Natural killer cell (primary cell): Measurements from ENCODE around the gene PDE6B. TPM values are rescaled to one million over a fixed set of nuclear protein-coding genes. Genes with fewer than 3 reads are reported as not detected.

Experiments
- ATAC-seq, 3 donors: fragments of 150-1000 bp in 2 of 3; fragments of 200-7000 bp in 1 of 3; cut with Tn5 transposase; 1 replicate in 1 of 3; 2 replicates in 2 of 3; pipeline ENCODE4 v1.10.0; 2021; ENCODE audit warnings: mild to moderate bottlenecking in 2 of 3, moderate library complexity in 2 of 3
- DNase-seq, 2 donors: peaks; one replicate each; pipeline versions ENCODE4 v3.0.0 to v3.0.0-alpha.2; 2013 to 2021; ENCODE audit warnings: mixed read lengths in 1 of 2
- H3K27ac ChIP-seq: one replicate; pipeline ENCODE4 v1.5.1; 2013; ENCODE audit warnings: mild to moderate bottlenecking, low read length
- H3K27me3 ChIP-seq: one replicate; pipeline ENCODE4 v1.6.1; 2013; ENCODE audit warnings: low read length; ENCODE audit not compliant: control insufficient read depth, insufficient read depth
- H3K36me3 ChIP-seq: one replicate; pipeline ENCODE4 v1.6.1; 2013; ENCODE audit warnings: low read length; ENCODE audit not compliant: control insufficient read depth, insufficient read depth
- H3K4me1 ChIP-seq: one replicate; pipeline ENCODE4 v1.6.1; 2013; ENCODE audit warnings: low read length; ENCODE audit not compliant: control insufficient read depth, insufficient read depth
- H3K4me3 ChIP-seq: one replicate; pipeline ENCODE4 v1.5.1; 2013; ENCODE audit warnings: low read length
- H3K9me3 ChIP-seq: one replicate; pipeline ENCODE4 v1.6.1; 2013; ENCODE audit warnings: low read length; ENCODE audit not compliant: control insufficient read depth, insufficient read depth
- H3K27ac Mint-ChIP-seq, 2 donors: one replicate each; pipeline ENCODE4 v1.8.0; 2022; ENCODE audit warnings: mild to moderate bottlenecking in 2 of 2, mixed read lengths in 2 of 2, moderate library complexity in 1 of 2
- H3K27me3 Mint-ChIP-seq, 2 donors: one replicate each; pipeline ENCODE4 v1.8.0; 2022; ENCODE audit warnings: low read depth in 2 of 2, mixed read lengths in 2 of 2
- H3K36me3 Mint-ChIP-seq: one replicate; pipeline ENCODE4 v1.8.0; 2022; ENCODE audit warnings: mixed read lengths
- H3K4me1 Mint-ChIP-seq, 2 donors: one replicate each; pipeline ENCODE4 v1.8.0; 2022; ENCODE audit warnings: mixed read lengths in 2 of 2
- H3K4me3 Mint-ChIP-seq: one replicate; pipeline ENCODE4 v1.8.0; 2022; ENCODE audit warnings: mild to moderate bottlenecking, moderate library complexity, mixed read lengths
- H3K9me3 Mint-ChIP-seq, 2 donors: one replicate each; pipeline ENCODE4 v1.8.0; 2022; ENCODE audit warnings: mixed read lengths in 2 of 2
- CTCF ChIP-seq: fragments of 200-600 bp; IDR thresholded peaks from one replicate; pipeline ENCODE4 v1.8.0; 2022; ENCODE audit warnings: antibody characterized with exemption
- WGBS: methylation state at CpG from one replicate; pipeline ENCODE4 v1.1.7; 2013; ENCODE audit warnings: missing lambda C conversion rate; ENCODE audit not compliant: insufficient coverage; 5-methylcytosine and 5-hydroxymethylcytosine counted together
- intact Hi-C: fragments of 100-400 bp; cut with micrococcal nuclease; formaldehyde crosslinking; loops from one replicate; pipeline ENCODE4 v1.14.2; 2022
- total RNA-seq, 4 donors: library from RNA; stranded (reverse); fragments of 120-200 nt in 1 of 4; gene quantifications; one replicate each; pipeline versions ENCODE4 v1.2.3 to v1.2.4, GENCODE V29; 2013 to 2022

PDE6B gene
- total RNA-seq, 3 donors from 2014 or later (not counting 1 experiment from before 2014, with no cell fraction given) = 15.8 to 18.8 (median 17.2) TPM

GRCh38 chr4:649751-650310, 24.5 kb downstream of the PDE6B start:
- Histone ChIP-seq H3K27me3 (peaks cover under 1% of the 10 kb centered on the region), H3K4me3 (no peak overlapping the region), H3K9me3 (no peaks in the 10 kb centered on the region), H3K27ac (no peak overlapping the region), H3K4me1 (no peaks in the 10 kb centered on the region), H3K36me3 (no peaks in the 10 kb centered on the region)
- TF ChIP-seq CTCF = no peak
- Mint-ChIP-seq H3K27me3 (peaks cover 11 to 17% of the 10 kb centered on the region in 2 donors), H3K4me1 (no peaks in the 10 kb centered on the region), H3K4me3 (no peak overlapping the region), H3K27ac (no peak overlapping the region), H3K9me3 (no peaks in the 10 kb centered on the region), H3K36me3 (no peaks in the 10 kb centered on the region)
- WGBS = 88% methylated on average over 13 of the region's 13 CpGs
- ATAC-seq (no peak), DNase-seq (no peak)
- intact Hi-C loops = no loop called here

- TF ChIP-seq CTCF = no peak
- H3K36me3 ChIP-seq = no peaks in the 10 kb centered on the region
- Mint-ChIP-seq H3K27ac (no peak overlapping the region), H3K27me3 (peaks cover 11 to 15% of the 10 kb centered on the region in 2 donors), H3K4me1 (no peaks in the 10 kb centered on the region), H3K36me3 (no peaks in the 10 kb centered on the region), H3K4me3 (no peak overlapping the region), H3K9me3 (no peaks in the 10 kb centered on the region)
- H3K4me1 ChIP-seq = no peaks in the 10 kb centered on the region
- WGBS = 91% methylated on average over 18 of the region's 18 CpGs
- H3K4me3 ChIP-seq = no peak overlapping the region
- H3K9me3 ChIP-seq = no peaks in the 10 kb centered on the region
- no peak for ATAC-seq
- no peak overlapping the region for H3K27ac ChIP-seq
- H3K27me3 ChIP-seq = no peaks in the 10 kb centered on the region
- DNase-seq = no peak
- intact Hi-C loops = no loop called here
Observed at GRCh38 chr4:650461-650860, 25.1 kb downstream of the PDE6B start.

GRCh38 chr4:650951-651883, 25.8 kb downstream of the PDE6B start:
- H3K36me3 Mint-ChIP-seq = no peaks in the 10 kb centered on the region
- ATAC-seq = no peak
- WGBS = 64% methylated on average over 48 of the region's 49 CpGs
- H3K27ac ChIP-seq = no peak overlapping the region
- H3K36me3 ChIP-seq = no peaks in the 10 kb centered on the region
- no peaks in the 10 kb centered on the region for H3K4me1 Mint-ChIP-seq
- H3K27me3 Mint-ChIP-seq = peaks cover 8% of the 10 kb centered on the region in 2 donors
- H3K9me3 ChIP-seq = no peaks in the 10 kb centered on the region
- no peaks in the 10 kb centered on the region for H3K27me3 ChIP-seq
- no peaks in the 10 kb centered on the region for H3K9me3 Mint-ChIP-seq
- intact Hi-C loops = no loop called here
- no peaks in the 10 kb centered on the region for H3K4me1 ChIP-seq
- no peak overlapping the region for H3K4me3 Mint-ChIP-seq
- DNase-seq = no peak
- no peak for TF ChIP-seq CTCF
- H3K4me3 ChIP-seq = no peak overlapping the region
- H3K27ac Mint-ChIP-seq = no peak overlapping the region
